HL-60 (cell line): Measurements from ENCODE around the gene COMMD3.

Experiments
- DNase-seq, 2 experiments: peaks; one replicate each; pipeline ENCODE4 v3.0.0-alpha.2; 2010 to 2020; ENCODE audit warnings: low read depth in 1 of 2, low spot score in 1 of 2
- H3K27ac ChIP-seq: fragments of 250-450 bp; sonication (Bioruptor Pico); replicated peaks from 2 replicates; pipeline ENCODE4 v1.5.1; 2020; ENCODE audit warnings: mild to moderate bottlenecking, moderate library complexity
- H3K27me3 ChIP-seq: fragments of 250-450 bp; sonication (Bioruptor Pico); 2 replicates; pipeline ENCODE4 v1.5.1; 2021; ENCODE audit warnings: mild to moderate bottlenecking, moderate library complexity; ENCODE audit not compliant: insufficient read depth, poor library complexity, severe bottlenecking
- H3K4me3 ChIP-seq: replicated peaks from 2 replicates; pipeline ENCODE4 v1.5.1; 2011; ENCODE audit warnings: mild to moderate bottlenecking, control low read depth, low read length; ENCODE audit not compliant: insufficient read depth
- GABPA ChIP-seq: IDR thresholded peaks from 2 replicates; pipeline ENCODE4 v1.6.1; 2012; ENCODE audit warnings: low read depth
- POLR2AphosphoS5 ChIP-seq: IDR thresholded peaks from 2 replicates; pipeline ENCODE4 v1.6.1; 2012; ENCODE audit warnings: low read depth
- SPI1 ChIP-seq: IDR thresholded peaks from 2 replicates; pipeline ENCODE4 v1.6.1; 2012; ENCODE audit warnings: low read depth, mild to moderate bottlenecking, borderline replicate concordance
- long read RNA-seq: library from polyadenylated mRNA; unstranded; transcript quantifications from one replicate; pipeline ENCODE4 v2.0.0, GENCODE V29; 2020
- TF ChIP-seq, protein P1 (sequence below): IDR thresholded peaks from 2 replicates; pipeline ENCODE4 v1.6.1; 2012; ENCODE audit warnings: low read depth; ENCODE audit not compliant: insufficient replicate concordance
- TF ChIP-seq, protein P2 (sequence below): IDR thresholded peaks from one replicate; pipeline ENCODE4 v1.5.1; 2011; ENCODE audit warnings: low read length, control low read depth, inconsistent platforms; ENCODE audit not compliant: insufficient read depth

The COMMD3 gene
- long read RNA-seq, transcript COMMD3-206 (4 exons, 1,344 nt), result minor isoform, 17 of 150 reads
- long read RNA-seq, transcript COMMD3-201 (8 exons, 1,342 nt), result minor isoform, 42 of 150 reads
- long read RNA-seq, transcript COMMD3-205 (5 exons, 1,407 nt), result major isoform, 65 of 150 reads
- long read RNA-seq, partial matches to known transcripts, result 7 of 150 reads
- long read RNA-seq, other reads (novel, unspliced or antisense), result 18 of 150 reads

DNA sequence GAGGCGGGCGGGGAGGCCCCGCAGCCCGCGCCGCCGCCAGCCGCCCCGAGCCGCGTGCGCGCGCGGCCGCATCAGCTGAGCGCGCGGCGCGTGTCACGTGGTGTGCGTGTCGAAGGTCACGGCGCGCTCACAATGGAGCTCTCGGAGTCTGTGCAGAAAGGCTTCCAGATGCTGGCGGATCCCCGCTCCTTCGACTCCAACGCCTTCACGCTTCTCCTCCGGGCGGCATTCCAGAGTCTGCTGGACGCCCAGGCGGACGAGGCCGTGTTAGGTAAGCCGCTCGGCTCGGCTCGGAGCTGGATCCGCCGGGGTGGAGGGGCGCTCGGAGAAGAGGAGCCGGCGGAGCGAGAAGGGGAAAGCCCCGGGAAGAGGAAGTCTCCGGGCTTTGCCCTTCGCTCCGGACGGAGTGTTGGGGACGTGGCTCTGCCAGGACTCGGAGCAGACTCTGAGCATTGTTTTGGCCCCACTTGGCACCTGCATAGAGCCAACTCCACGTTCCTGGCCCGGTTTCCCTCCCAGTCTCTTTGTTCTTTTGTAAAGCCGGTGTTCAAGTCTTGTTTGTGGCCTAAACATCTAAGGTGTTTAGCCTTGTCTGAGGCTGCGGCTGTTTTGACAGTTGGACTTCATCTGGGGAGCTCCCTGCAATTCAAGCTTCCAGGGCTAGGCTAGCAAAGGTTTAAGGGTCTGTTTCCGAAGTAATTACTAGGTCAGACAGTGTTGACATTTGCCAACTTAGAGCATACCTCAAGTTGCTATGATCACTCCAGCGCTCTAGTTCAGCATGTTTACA is at the start of gene COMMD3:
TSS of gene COMMD3 (plus strand) at position 103 of the 790 bp plus-strand sequence. CDS start at position 133, 30 bp downstream.
- peak; percentile 53 to 65 for DNase-seq
- Histone ChIP-seq H3K27me3 (no peaks in the 10 kb centered on the region), H3K4me3 (peak within 1 kb of the TSS; percentile 54)

DNA sequence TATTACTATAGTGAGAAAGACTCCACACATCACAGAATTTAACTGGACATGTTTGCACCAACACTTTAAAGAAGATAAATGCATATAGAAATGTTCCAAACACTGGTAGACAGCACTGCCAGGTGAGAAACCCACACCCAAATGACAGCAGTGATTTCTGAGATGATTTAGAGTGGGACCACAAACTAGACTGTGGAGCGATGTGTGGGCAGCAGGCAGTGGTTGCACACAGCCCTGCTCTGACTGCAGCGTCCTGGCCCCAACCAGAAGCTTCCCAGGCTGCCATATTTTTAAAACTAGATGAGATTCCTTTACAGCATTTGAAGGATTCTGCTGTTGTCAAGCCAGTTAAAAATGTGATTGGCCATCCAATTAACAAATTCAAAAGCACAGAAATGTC is 47.7 kb upstream of the COMMD3 start:
- no peak for TF ChIP-seq POLR2AphosphoS5
- TF ChIP-seq, protein P1, sequence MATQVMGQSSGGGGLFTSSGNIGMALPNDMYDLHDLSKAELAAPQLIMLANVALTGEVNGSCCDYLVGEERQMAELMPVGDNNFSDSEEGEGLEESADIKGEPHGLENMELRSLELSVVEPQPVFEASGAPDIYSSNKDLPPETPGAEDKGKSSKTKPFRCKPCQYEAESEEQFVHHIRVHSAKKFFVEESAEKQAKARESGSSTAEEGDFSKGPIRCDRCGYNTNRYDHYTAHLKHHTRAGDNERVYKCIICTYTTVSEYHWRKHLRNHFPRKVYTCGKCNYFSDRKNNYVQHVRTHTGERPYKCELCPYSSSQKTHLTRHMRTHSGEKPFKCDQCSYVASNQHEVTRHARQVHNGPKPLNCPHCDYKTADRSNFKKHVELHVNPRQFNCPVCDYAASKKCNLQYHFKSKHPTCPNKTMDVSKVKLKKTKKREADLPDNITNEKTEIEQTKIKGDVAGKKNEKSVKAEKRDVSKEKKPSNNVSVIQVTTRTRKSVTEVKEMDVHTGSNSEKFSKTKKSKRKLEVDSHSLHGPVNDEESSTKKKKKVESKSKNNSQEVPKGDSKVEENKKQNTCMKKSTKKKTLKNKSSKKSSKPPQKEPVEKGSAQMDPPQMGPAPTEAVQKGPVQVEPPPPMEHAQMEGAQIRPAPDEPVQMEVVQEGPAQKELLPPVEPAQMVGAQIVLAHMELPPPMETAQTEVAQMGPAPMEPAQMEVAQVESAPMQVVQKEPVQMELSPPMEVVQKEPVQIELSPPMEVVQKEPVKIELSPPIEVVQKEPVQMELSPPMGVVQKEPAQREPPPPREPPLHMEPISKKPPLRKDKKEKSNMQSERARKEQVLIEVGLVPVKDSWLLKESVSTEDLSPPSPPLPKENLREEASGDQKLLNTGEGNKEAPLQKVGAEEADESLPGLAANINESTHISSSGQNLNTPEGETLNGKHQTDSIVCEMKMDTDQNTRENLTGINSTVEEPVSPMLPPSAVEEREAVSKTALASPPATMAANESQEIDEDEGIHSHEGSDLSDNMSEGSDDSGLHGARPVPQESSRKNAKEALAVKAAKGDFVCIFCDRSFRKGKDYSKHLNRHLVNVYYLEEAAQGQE, result no peak
- no peak for TF ChIP-seq SPI1
- no peak for TF ChIP-seq GABPA
- TF ChIP-seq, protein P2, sequence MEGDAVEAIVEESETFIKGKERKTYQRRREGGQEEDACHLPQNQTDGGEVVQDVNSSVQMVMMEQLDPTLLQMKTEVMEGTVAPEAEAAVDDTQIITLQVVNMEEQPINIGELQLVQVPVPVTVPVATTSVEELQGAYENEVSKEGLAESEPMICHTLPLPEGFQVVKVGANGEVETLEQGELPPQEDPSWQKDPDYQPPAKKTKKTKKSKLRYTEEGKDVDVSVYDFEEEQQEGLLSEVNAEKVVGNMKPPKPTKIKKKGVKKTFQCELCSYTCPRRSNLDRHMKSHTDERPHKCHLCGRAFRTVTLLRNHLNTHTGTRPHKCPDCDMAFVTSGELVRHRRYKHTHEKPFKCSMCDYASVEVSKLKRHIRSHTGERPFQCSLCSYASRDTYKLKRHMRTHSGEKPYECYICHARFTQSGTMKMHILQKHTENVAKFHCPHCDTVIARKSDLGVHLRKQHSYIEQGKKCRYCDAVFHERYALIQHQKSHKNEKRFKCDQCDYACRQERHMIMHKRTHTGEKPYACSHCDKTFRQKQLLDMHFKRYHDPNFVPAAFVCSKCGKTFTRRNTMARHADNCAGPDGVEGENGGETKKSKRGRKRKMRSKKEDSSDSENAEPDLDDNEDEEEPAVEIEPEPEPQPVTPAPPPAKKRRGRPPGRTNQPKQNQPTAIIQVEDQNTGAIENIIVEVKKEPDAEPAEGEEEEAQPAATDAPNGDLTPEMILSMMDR, result no peak
- DNase-seq, result no peak
- Histone ChIP-seq H3K4me3 (no peak overlapping the region), H3K27ac (no peak overlapping the region), H3K27me3 (no peaks in the 10 kb centered on the region)

More for the DNA sequence above, at the start of gene COMMD3:
- TF ChIP-seq, protein P1, result peak; percentile 43
- TF ChIP-seq POLR2AphosphoS5 (peak; percentile 67), SPI1 (peak; percentile 72), GABPA (peak; percentile 78)
- TF ChIP-seq, protein P2, result no peak
- peak within 1 kb of the TSS; percentile 95 for H3K27ac ChIP-seq

DNA sequence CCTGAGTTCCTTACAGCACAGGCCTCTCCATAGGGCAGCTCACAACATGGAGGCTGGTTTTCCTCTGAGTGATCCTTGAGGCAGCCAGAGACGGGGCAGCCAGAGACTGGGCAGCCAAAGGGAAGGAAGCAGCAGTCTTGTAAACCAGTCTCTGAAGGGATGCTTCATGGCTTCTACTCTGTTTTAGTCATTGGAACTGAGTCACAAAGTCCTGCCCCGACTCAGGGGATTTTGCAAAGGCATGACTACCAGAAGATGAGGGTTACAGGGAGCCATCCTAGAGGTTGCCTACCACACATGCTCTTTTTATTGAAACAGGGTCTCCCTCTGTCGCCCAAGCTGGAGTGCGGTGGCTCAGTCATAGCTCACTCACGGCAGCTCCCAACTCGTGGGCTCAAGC is 44.4 kb upstream of the COMMD3 start:
- Histone ChIP-seq H3K27me3 (no peaks in the 10 kb centered on the region), H3K27ac (no peak overlapping the region), H3K4me3 (no peak overlapping the region)
- DNase-seq, result no peak
- TF ChIP-seq GABPA (no peak), SPI1 (no peak), POLR2AphosphoS5 (no peak)
- TF ChIP-seq, protein P2, result no peak
- TF ChIP-seq, protein P1, result no peak
